SK-N-MC (cell line): ENCODE data around the gene FPR1.

Experiments used
- EZH2 ChIP-seq: fragments of 200-600 bp; sonication (generic); IDR thresholded peaks from one replicate; pipeline ENCODE4 v1.6.1; 2017; ENCODE audit warnings: antibody characterized with exemption
- FOXP2 ChIP-seq: optimal IDR thresholded peaks from 2 replicates; pipeline ENCODE3; 2011; ENCODE audit warnings: mild to moderate bottlenecking, moderate library complexity; ENCODE audit not compliant: insufficient read depth; ENCODE audit errors: extremely low read length, control extremely low read depth
- POLR2AphosphoS5 ChIP-seq: IDR thresholded peaks from 2 replicates; pipeline ENCODE4 v1.6.1; 2012; ENCODE audit warnings: mild to moderate bottlenecking, low read depth, low read length, borderline replicate concordance

GRCh38 chr19:51716925-51717324, 34.8 kb downstream of the FPR1 start:
- TF ChIP-seq EZH2 = no peak
- TF ChIP-seq POLR2AphosphoS5 = no peak
- no peak for TF ChIP-seq FOXP2
